IPS-18a (cell line): ENCODE measurements around the gene SHISA8.

Experiments used
- H3K27ac ChIP-seq: one replicate; pipeline ENCODE4 v1.5.1; 2013; ENCODE audit warnings: low read length
- H3K27me3 ChIP-seq: one replicate; pipeline ENCODE4 v1.6.1; 2013; ENCODE audit warnings: mild to moderate bottlenecking, low read length; ENCODE audit not compliant: control insufficient read depth, insufficient read depth
- H3K36me3 ChIP-seq: one replicate; pipeline ENCODE4 v1.6.1; 2013; ENCODE audit warnings: low read depth, low read length; ENCODE audit not compliant: control insufficient read depth
- H3K4me1 ChIP-seq: one replicate; pipeline ENCODE4 v1.6.1; 2013; ENCODE audit warnings: low read depth, low read length; ENCODE audit not compliant: control insufficient read depth
- H3K4me3 ChIP-seq: one replicate; pipeline ENCODE4 v1.5.1; 2013; ENCODE audit warnings: low read length
- H3K9ac ChIP-seq: one replicate; pipeline ENCODE4 v1.6.1; 2013; ENCODE audit warnings: mild to moderate bottlenecking, low read length, moderate library complexity
- H3K9me3 ChIP-seq: one replicate; pipeline ENCODE4 v1.6.1; 2013; ENCODE audit warnings: low read depth, low read length; ENCODE audit not compliant: control insufficient read depth

SHISA8 gene

GRCh38 chr22:41917903-41918791, 3.3 kb upstream of the SHISA8 start:
- no peak overlapping the region for H3K9ac ChIP-seq
- H3K27me3 ChIP-seq, result peaks cover 95% of the 10 kb centered on the region

GRCh38 chr22:41917375-41917902, 2.6 kb upstream of the SHISA8 start:
- no peak overlapping the region for H3K27ac ChIP-seq
- no peaks in the 10 kb centered on the region for H3K36me3 ChIP-seq
- H3K9ac ChIP-seq, result no peak overlapping the region
- H3K9me3 ChIP-seq, result no peaks in the 10 kb centered on the region
- no peaks in the 10 kb centered on the region for H3K4me1 ChIP-seq
- H3K4me3 ChIP-seq, result no peak overlapping the region
- H3K27me3 ChIP-seq, result peaks cover 96% of the 10 kb centered on the region

More at GRCh38 chr22:41917903-41918791, 3.3 kb upstream of the SHISA8 start:
- Histone ChIP-seq H3K36me3 (no peaks in the 10 kb centered on the region), H3K27ac (no peak overlapping the region), H3K4me3 (no peak overlapping the region), H3K4me1 (no peaks in the 10 kb centered on the region), H3K9me3 (no peaks in the 10 kb centered on the region)

- Histone ChIP-seq H3K27ac (no peak overlapping the region), H3K36me3 (no peaks in the 10 kb centered on the region), H3K4me1 (no peaks in the 10 kb centered on the region), H3K27me3 (peaks cover 96% of the 10 kb centered on the region), H3K9me3 (no peaks in the 10 kb centered on the region), H3K9ac (no peak overlapping the region), H3K4me3 (no peak overlapping the region)
Measured at GRCh38 chr22:41916745-41917358, 2.0 kb upstream of the SHISA8 start.

- H3K27me3 ChIP-seq, result peaks cover 98% of the 10 kb centered on the region
- H3K36me3 ChIP-seq, result no peaks in the 10 kb centered on the region
- H3K9me3 ChIP-seq, result no peaks in the 10 kb centered on the region
- H3K4me3 ChIP-seq, result peak overlapping the region; percentile 48
- no peak overlapping the region for H3K9ac ChIP-seq
- H3K27ac ChIP-seq, result no peak overlapping the region
- H3K4me1 ChIP-seq, result no peaks in the 10 kb centered on the region
Measured at GRCh38 chr22:41915786-41916493, 1.1 kb upstream of the SHISA8 start.

- Histone ChIP-seq H3K27me3 (peaks cover 100% of the 10 kb centered on the region), H3K27ac (no peak overlapping the region), H3K4me3 (no peak overlapping the region), H3K9ac (no peak overlapping the region), H3K4me1 (no peaks in the 10 kb centered on the region), H3K9me3 (no peaks in the 10 kb centered on the region), H3K36me3 (no peaks in the 10 kb centered on the region)
Measured at GRCh38 chr22:41914611-41915034, 251 bp downstream of the SHISA8 start.

GRCh38 chr22:41913842-41914534, 886 bp downstream of the SHISA8 start:
- peaks cover 100% of the 10 kb centered on the region for H3K27me3 ChIP-seq
- no peak overlapping the region for H3K27ac ChIP-seq
- no peaks in the 10 kb centered on the region for H3K4me1 ChIP-seq
- no peaks in the 10 kb centered on the region for H3K9me3 ChIP-seq
- no peak overlapping the region for H3K9ac ChIP-seq
- no peaks in the 10 kb centered on the region for H3K36me3 ChIP-seq
- no peak overlapping the region for H3K4me3 ChIP-seq

GRCh38 chr22:41913040-41913719, 1.7 kb downstream of the SHISA8 start:
- no peak overlapping the region for H3K4me3 ChIP-seq
- no peaks in the 10 kb centered on the region for H3K36me3 ChIP-seq
- H3K27me3 ChIP-seq, result peaks cover 100% of the 10 kb centered on the region
- no peak overlapping the region for H3K9ac ChIP-seq
- no peaks in the 10 kb centered on the region for H3K4me1 ChIP-seq
- no peak overlapping the region for H3K27ac ChIP-seq
- no peaks in the 10 kb centered on the region for H3K9me3 ChIP-seq

GRCh38 chr22:41912338-41913039, 2.4 kb downstream of the SHISA8 start:
- Histone ChIP-seq H3K4me3 (no peak overlapping the region), H3K27me3 (peaks cover 96% of the 10 kb centered on the region), H3K9ac (no peak overlapping the region), H3K27ac (no peak overlapping the region), H3K36me3 (no peaks in the 10 kb centered on the region), H3K4me1 (no peaks in the 10 kb centered on the region), H3K9me3 (no peaks in the 10 kb centered on the region)

GRCh38 chr22:41911001-41911611, 3.8 kb downstream of the SHISA8 start:
- H3K27ac ChIP-seq, result no peak overlapping the region
- H3K9ac ChIP-seq, result no peak overlapping the region
- H3K4me1 ChIP-seq, result no peaks in the 10 kb centered on the region
- no peaks in the 10 kb centered on the region for H3K36me3 ChIP-seq
- H3K27me3 ChIP-seq, result peaks cover 82% of the 10 kb centered on the region
- no peaks in the 10 kb centered on the region for H3K9me3 ChIP-seq
- H3K4me3 ChIP-seq, result no peak overlapping the region
